Gastrocnemius medialis (tissue), 4 donors: ENCODE measurements around the gene SLC24A4. TPM values are rescaled to one million over a fixed set of nuclear protein-coding genes. Genes with fewer than 3 reads are reported as not detected.

Experiments
- ATAC-seq, 2 donors: fragments of 150-250 bp; one replicate each; pipeline ENCODE4 v1.9.1; 2016
- DNase-seq, 2 donors: peaks; one replicate each; pipeline ENCODE4 v3.0.0-alpha.2; 2019
- H3K27ac ChIP-seq, 4 donors: fragments of 200-600 bp; sonication (generic); 1 replicate in 1 of 4; 2 replicates in 3 of 4; pipeline ENCODE4 v1.5.1; 2016 to 2018; ENCODE audit warnings: mild to moderate bottlenecking in 2 of 4, moderate library complexity in 1 of 4
- H3K27me3 ChIP-seq, 3 donors: fragments of 200-600 bp; sonication (generic) in 2 of 3; 1 replicate in 1 of 3; 2 replicates in 2 of 3; pipeline versions ENCODE4 v1.5.1 to v1.6.0; 2016 to 2019; ENCODE audit warnings: mild to moderate bottlenecking in 1 of 3, moderate library complexity in 1 of 3
- H3K36me3 ChIP-seq, 2 donors: fragments of 200-600 bp; sonication (generic) in 1 of 2; one replicate each; pipeline ENCODE4 v1.5.1; 2017 to 2018
- H3K4me1 ChIP-seq, 2 donors: fragments of 200-600 bp; sonication (generic) in 1 of 2; one replicate each; pipeline ENCODE4 v1.5.1; 2016 to 2017; ENCODE audit warnings: mild to moderate bottlenecking in 2 of 2
- H3K4me3 ChIP-seq, 4 donors: fragments of 200-600 bp; sonication (generic) in 3 of 4; 1 replicate in 1 of 4; 2 replicates in 3 of 4; pipeline ENCODE4 v1.5.1; 2016 to 2019; ENCODE audit warnings: mild to moderate bottlenecking in 2 of 4
- H3K9me3 ChIP-seq, 3 donors: fragments of 200-600 bp; sonication (generic) in 2 of 3; 1 replicate in 1 of 3; 2 replicates in 2 of 3; pipeline ENCODE4 v1.5.1; 2016 to 2019
- POLR2A ChIP-seq, 2 donors: fragments of 450-650 bp; IDR thresholded peaks; one replicate each; pipeline ENCODE4 v1.6.1; 2017; ENCODE audit warnings: antibody characterized with exemption in 2 of 2, mild to moderate bottlenecking in 2 of 2, moderate library complexity in 2 of 2
- in situ Hi-C, 4 donors: fragments of 200-750 bp; cut with MboI; loops; one replicate each; pipeline versions ENCODE4 v1.15.0 to v1.8.0; 2017; ENCODE audit warnings: low sequenced_read_pairs in 4 of 4
- intact Hi-C: fragments of 100-400 bp; cut with DNase I; formaldehyde crosslinking; loops from one replicate; pipeline ENCODE4 v1.15.1; 2023; ENCODE audit warnings: low total_unique reads
- total RNA-seq, 4 donors: library from RNA; depleted of rRNA; stranded (reverse); fragments of >200 nt; gene quantifications; one replicate each; pipeline versions ENCODE4 v1.1.0 to v1.2.3, GENCODE V29; 2016
- TF ChIP-seq, protein P1 (sequence below), 5 experiments: fragments of 450-650 bp in 3 of 5; fragments of 200-600 bp in 2 of 5; sonication (generic) in 2 of 5; IDR thresholded peaks in 4 of 5; conservative IDR thresholded peaks in 1 of 5; 1 replicate in 4 of 5; 2 replicates in 1 of 5; pipeline ENCODE4 v1.5.1; 2016 to 2019; ENCODE audit warnings: antibody characterized with exemption in 5 of 5, mild to moderate bottlenecking in 3 of 5, moderate library complexity in 3 of 5

SLC24A4 gene
- total RNA-seq, 4 donors from 2014 or later = 0.07 to 0.76 (median 0.50) TPM

- H3K4me3 ChIP-seq = no peak overlapping the region
- no peak for ATAC-seq
- in situ Hi-C loops (no loop called here), intact Hi-C loops (no loop called here)
- DNase-seq = no peak
- H3K36me3 ChIP-seq = no peaks in the 10 kb centered on the region
- no peak for TF ChIP-seq POLR2A (IDR thresholded peaks at IDR 0.05)
- TF ChIP-seq, protein P1, sequence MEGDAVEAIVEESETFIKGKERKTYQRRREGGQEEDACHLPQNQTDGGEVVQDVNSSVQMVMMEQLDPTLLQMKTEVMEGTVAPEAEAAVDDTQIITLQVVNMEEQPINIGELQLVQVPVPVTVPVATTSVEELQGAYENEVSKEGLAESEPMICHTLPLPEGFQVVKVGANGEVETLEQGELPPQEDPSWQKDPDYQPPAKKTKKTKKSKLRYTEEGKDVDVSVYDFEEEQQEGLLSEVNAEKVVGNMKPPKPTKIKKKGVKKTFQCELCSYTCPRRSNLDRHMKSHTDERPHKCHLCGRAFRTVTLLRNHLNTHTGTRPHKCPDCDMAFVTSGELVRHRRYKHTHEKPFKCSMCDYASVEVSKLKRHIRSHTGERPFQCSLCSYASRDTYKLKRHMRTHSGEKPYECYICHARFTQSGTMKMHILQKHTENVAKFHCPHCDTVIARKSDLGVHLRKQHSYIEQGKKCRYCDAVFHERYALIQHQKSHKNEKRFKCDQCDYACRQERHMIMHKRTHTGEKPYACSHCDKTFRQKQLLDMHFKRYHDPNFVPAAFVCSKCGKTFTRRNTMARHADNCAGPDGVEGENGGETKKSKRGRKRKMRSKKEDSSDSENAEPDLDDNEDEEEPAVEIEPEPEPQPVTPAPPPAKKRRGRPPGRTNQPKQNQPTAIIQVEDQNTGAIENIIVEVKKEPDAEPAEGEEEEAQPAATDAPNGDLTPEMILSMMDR (IDR thresholded peaks at IDR 0.05 in 4 of 5, conservative IDR thresholded peaks at IDR 0.05 in 1 of 5) = no peak
- H3K27ac ChIP-seq = no peak overlapping the region
- H3K27me3 ChIP-seq = no peaks in the 10 kb centered on the region
- no peaks in the 10 kb centered on the region for H3K9me3 ChIP-seq
- peaks cover 0 to 2% of the 10 kb centered on the region in 2 donors for H3K4me1 ChIP-seq
Observed at GRCh38 chr14:92486881-92487280, 163.9 kb downstream of the SLC24A4 start.

DNA sequence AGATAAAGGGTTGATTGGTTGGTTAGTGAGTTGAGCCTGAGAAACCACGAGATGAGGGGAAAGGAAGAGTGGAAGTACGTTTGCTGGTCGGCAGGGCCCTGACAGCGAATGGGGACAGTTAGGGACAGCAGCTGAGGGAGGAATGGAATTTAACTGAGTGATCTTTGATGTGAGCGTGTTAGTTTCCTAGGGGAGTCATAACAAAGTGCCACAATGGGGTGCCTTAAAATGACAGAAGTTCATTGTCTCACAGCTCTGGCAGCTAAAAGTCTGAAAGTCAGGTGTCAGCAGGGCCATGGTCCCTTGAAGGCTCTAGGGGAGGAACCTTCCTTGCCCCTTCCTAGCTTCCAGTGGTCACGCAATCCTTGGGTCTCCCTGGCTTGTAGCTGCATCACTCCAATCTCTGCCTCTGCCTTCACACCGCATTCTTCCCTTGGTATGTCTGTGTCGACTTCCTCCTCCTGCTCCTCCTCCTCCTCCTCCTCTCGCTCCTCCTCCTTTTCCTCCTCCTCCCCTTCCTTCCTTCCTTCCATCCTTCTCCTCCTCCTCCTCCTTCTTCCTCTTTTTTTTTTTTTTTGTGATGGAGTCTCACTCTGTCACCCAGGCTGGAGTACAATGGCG is 164.7 kb downstream of the SLC24A4 start:
- H3K27me3 ChIP-seq = no peaks in the 10 kb centered on the region
- H3K36me3 ChIP-seq = no peaks in the 10 kb centered on the region
- H3K9me3 ChIP-seq = no peaks in the 10 kb centered on the region
- H3K27ac ChIP-seq = no peak overlapping the region
- no peak for ATAC-seq
- no peak for DNase-seq
- TF ChIP-seq, protein P1 (IDR thresholded peaks at IDR 0.05 in 4 of 5, conservative IDR thresholded peaks at IDR 0.05 in 1 of 5) = no peak
- TF ChIP-seq POLR2A (IDR thresholded peaks at IDR 0.05) = no peak
- H3K4me1 ChIP-seq = no peaks in the 10 kb centered on the region
- intact Hi-C loops = no loop called here
- in situ Hi-C loops = no loop called here
- H3K4me3 ChIP-seq = no peak overlapping the region

DNA sequence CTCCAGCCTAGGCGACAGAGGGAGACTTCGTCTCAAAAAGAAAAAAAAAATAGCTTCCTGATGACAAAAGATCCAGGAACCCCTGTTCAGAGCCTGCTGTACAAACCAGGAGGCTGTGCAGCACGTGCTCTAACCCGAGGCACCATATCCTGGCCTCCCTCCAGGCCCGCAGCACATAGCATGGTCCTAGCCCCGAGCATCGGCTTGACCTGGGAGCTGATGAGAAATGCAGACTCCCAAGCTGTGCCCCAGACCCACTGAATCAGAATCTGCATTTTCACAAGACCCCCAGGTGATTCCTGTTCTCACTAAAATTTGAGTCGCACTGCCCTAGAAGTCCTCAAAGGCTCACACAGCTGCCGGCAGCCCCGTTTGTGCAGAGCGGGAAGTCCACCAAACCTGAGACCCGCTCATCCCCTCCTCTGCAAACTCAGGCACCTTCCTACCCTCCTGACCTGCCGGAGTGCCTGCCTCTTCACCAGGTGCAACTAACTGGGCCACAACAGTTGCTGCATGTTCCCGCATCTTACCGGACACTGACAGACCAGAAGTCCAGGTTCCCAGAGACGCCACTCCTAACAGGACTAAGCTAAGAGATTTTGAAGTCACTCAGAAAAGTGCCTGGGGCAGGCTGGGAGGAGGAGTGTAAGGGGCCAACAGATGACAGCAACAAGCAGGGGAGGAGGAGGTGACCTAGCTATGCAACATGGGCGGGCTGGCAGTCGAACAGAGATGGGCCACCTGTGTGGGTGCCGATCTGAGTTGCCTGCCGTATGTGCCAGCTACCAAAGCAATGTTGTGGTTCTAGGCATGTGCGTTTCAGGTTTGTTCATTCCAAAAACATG is 166.7 kb downstream of the SLC24A4 start:
- peak in 1 of 2 donors; percentile 14 for ATAC-seq
- Histone ChIP-seq H3K27me3 (no peaks in the 10 kb centered on the region), H3K36me3 (no peaks in the 10 kb centered on the region), H3K27ac (peak overlapping the region in 3 of 4 donors; percentile 13 to 28 (median 25)), H3K4me3 (no peak overlapping the region), H3K4me1 (no peaks in the 10 kb centered on the region), H3K9me3 (no peaks in the 10 kb centered on the region)
- DNase-seq = no peak
- in situ Hi-C loops (no loop called here), intact Hi-C loops (no loop called here)
- no peak for TF ChIP-seq POLR2A (IDR thresholded peaks at IDR 0.05)
- TF ChIP-seq, protein P1 (IDR thresholded peaks at IDR 0.05 in 4 of 5, conservative IDR thresholded peaks at IDR 0.05 in 1 of 5) = no peak

DNA sequence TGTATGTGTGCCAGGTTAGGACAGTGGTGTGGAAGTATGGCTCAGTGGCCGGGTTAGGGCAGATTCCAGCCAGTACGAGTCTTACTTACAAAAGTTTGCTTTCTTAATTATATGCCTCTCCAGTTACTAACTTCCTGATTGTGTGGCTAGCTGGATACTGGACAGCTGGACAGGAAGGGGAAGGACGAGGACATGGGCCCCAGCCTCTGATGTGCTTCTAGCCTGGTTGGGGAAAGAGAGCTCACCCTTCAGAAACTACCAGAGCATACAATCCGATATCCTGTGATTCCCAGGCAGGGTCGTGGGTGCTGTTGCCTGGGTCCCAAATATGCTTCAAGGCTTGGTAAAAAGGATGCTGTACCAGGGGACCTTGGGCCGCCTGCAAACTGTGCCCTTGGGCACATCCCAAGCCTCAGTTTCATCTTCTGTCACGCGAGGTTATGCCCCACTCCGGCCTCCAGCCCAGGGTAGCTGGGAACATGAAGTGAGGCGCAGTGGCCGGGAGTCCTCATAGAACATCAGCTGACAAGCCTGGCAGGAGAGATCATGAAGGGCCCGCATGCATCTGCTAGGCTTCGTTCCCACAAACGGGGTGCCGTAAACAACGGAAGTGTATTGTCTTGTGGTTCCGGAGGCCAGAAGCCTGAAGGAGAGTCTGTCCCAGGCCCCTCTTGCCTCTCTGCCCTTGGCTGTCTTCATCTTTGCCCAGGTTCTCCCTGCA is 167.4 kb downstream of the SLC24A4 start:
- DNase-seq (no peak), ATAC-seq (peak in 1 of 2 donors; percentile 37)
- H3K9me3 ChIP-seq = no peaks in the 10 kb centered on the region

More for the DNA sequence above, 167.4 kb downstream of the SLC24A4 start:
- Histone ChIP-seq H3K4me1 (no peaks in the 10 kb centered on the region), H3K27me3 (no peaks in the 10 kb centered on the region), H3K27ac (peak overlapping the region in 2 of 4 donors; percentile 25 to 28), H3K36me3 (no peaks in the 10 kb centered on the region), H3K4me3 (no peak overlapping the region)
- in situ Hi-C loops = no loop called here
- TF ChIP-seq, protein P1 (IDR thresholded peaks at IDR 0.05 in 4 of 5, conservative IDR thresholded peaks at IDR 0.05 in 1 of 5) = no peak
- TF ChIP-seq POLR2A (IDR thresholded peaks at IDR 0.05) = no peak
- intact Hi-C loops = no loop called here
